HG03342 (cell line): Measurements from ENCODE around the gene MFSD2B.

Experiments
- ATAC-seq: cut with Tn5 transposase; IDR thresholded peaks from one replicate; pipeline ENCODE4 v1.9.1; 2021; ENCODE audit warnings: mild to moderate bottlenecking, moderate library complexity; ENCODE audit not compliant: unreplicated experiment

The MFSD2B gene

GRCh38 chr2:24050041-24050979 is 40.4 kb downstream of the MFSD2B start:
- ATAC-seq = no peak

- no peak for ATAC-seq
These were observed 41.9 kb downstream of the MFSD2B start for GRCh38 chr2:24051833-24052232.

GRCh38 chr2:24052951-24053350 is 43.1 kb downstream of the MFSD2B start:
- ATAC-seq = no peak

- no peak for ATAC-seq
These were observed 44.6 kb downstream of the MFSD2B start for GRCh38 chr2:24054366-24055010.

GRCh38 chr2:24055750-24056149 is 45.9 kb downstream of the MFSD2B start:
- ATAC-seq = no peak

GRCh38 chr2:24058564-24059271 is 48.8 kb downstream of the MFSD2B start:
- no peak for ATAC-seq

- ATAC-seq = no peak
These were observed 55.5 kb downstream of the MFSD2B start for GRCh38 chr2:24065341-24065740.

GRCh38 chr2:24072259-24072658 is 62.4 kb downstream of the MFSD2B start:
- ATAC-seq = no peak

- no peak for ATAC-seq
These were observed 63.9 kb downstream of the MFSD2B start for GRCh38 chr2:24073816-24074215.

- ATAC-seq = no peak
These were observed 65.4 kb downstream of the MFSD2B start for GRCh38 chr2:24075259-24075658.
